Measurements from ENCODE around the gene SLC8A1. TPM values are rescaled to one million over a fixed set of nuclear protein-coding genes. Genes with fewer than 3 reads are reported as not detected.

The SLC8A1 gene
- total and polyA plus RNA-seq, 2 donors (not counting 1 experiment from before 2014, with no cell fraction given): 0.07 to 0.20 TPM

DNA sequence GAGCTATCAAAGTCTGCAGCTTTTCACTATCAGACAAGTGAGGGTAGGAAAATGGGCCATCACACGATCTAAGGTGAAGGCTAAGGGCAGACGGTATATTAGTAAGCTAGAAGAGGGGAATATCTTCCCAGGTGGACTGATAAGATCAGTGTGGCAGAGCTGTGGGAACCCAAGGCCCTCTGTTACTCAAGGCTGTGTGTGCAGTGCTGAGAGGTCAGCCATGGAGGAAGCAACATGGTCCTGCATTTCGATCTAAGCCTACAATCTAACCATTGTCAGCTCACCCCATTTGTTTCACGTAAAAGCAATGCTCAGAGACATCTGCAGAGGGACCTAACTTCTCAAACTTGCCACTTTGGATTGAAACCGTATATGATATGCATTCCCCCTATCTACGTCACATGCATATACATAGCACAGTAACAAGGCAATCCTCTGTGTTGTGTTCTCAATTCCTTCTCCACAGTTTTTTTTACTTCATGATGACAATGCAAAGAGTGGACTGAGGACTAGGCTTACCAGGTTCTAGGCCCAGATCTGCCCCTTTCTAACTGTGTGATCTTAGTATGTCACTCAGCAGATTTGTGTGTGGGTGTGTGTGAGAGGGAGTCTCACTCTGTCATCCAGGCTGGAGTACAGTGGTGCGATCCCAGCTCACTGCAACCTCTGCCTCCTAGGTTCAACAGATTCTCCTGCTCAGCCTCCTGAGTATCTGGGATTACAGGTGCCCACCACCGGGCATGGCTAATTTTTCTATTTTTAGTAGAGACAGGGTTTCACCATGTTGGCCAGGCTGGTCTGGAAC is 45.2 kb downstream of the SLC8A1 start:
- no peak overlapping the region for H2AFZ ChIP-seq (ENCODE audit: insufficient read depth, low read depth, low read length, poor library complexity, severe bottlenecking)
- Mint-ChIP-seq H3K9me3 (ENCODE audit: insufficient read depth) (no peaks in the 10 kb centered on the region), H3K27me3 (no peaks in the 10 kb centered on the region), H3K27ac (no peak overlapping the region), H3K4me3 (no peak overlapping the region), H3K4me1 (no peaks in the 10 kb centered on the region)
- no peak overlapping the region for H3K4me3 ChIP-seq (ENCODE audit: control extremely low read depth in 1 of 5, extremely low read depth in 1 of 5, insufficient read depth in 1 of 5, low read depth in 2 of 5, low read length in 4 of 5)
- no peak for ATAC-seq (ENCODE audit: low read depth)
- ChIA-PET POLR2A (no interaction called here), CTCF (no interaction called here)
- no peak overlapping the region for H3K4me2 ChIP-seq (replicated peaks; ENCODE audit: low read depth, low read length, poor library complexity, severe bottlenecking)
- no peaks in the 10 kb centered on the region for H3K4me1 ChIP-seq (ENCODE audit: control insufficient read depth in 2 of 2, insufficient read depth in 2 of 2, low read length in 2 of 2)
- intact Hi-C loops (cut with micrococcal nuclease): no loop called here
- H3K27me3 ChIP-seq (replicated peaks in 1 of 4; ENCODE audit: control extremely low read depth in 1 of 4, control insufficient read depth in 3 of 4, insufficient read depth in 4 of 4, low read length in 3 of 4): no peaks in the 10 kb centered on the region
- no peak for DNase-seq
- no peaks in the 10 kb centered on the region for H4K20me1 ChIP-seq (ENCODE audit: control insufficient read depth, insufficient read depth, low read length, poor library complexity, severe bottlenecking)
- 95% methylated on average over 3 of the region's 8 CpGs for WGBS (ENCODE audit: insufficient coverage)
- no peak overlapping the region for H3K9ac ChIP-seq (ENCODE audit: low read length)
- H3K79me2 ChIP-seq (ENCODE audit: control insufficient read depth, insufficient read depth, low read length): no peaks in the 10 kb centered on the region
- no peaks in the 10 kb centered on the region for H3K36me3 ChIP-seq (replicated peaks in 1 of 2; ENCODE audit: control extremely low read depth in 1 of 2, control insufficient read depth in 1 of 2, extremely low read depth in 1 of 2, insufficient read depth in 2 of 2, low read length in 1 of 2)
- TF ChIP-seq CTCF (IDR thresholded peaks at IDR 0.05) (no peak), EZH2 (IDR thresholded peaks at IDR 0.05; ENCODE audit: borderline replicate concordance, insufficient read depth, low read depth, low read length, poor library complexity, severe bottlenecking) (no peak)
- H3K9me3 ChIP-seq (ENCODE audit: control extremely low read depth in 1 of 3, control insufficient read depth in 2 of 3, insufficient read depth in 1 of 3, low read length in 2 of 3): no peaks in the 10 kb centered on the region
- no peak overlapping the region for H3K27ac ChIP-seq (ENCODE audit: low read length in 2 of 2)

DNA sequence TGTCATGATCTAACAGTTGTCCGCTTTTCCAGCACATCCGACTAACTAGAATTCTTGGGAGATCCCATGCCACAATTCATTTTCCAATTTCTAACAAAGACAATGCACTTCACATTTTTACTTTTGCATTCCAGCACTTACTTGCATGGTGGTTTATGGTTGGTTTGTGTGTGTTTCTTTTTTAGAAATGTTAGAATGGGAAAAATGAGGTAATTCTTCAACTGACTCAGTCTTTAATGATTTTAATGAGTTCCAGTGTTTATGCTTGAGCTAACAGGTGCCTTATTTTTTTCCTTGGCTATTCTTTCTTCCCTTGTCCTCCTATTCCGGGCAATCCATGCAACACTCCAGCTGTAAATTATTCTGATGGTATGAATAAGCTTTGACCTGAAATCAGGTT is 46.4 kb downstream of the SLC8A1 start:
- TF ChIP-seq CTCF (IDR thresholded peaks at IDR 0.05): no peak
- TF ChIP-seq EZH2 (IDR thresholded peaks at IDR 0.05; ENCODE audit: borderline replicate concordance, insufficient read depth, low read depth, low read length, poor library complexity, severe bottlenecking): no peak
- no peaks in the 10 kb centered on the region for H3K9me3 ChIP-seq (ENCODE audit: control extremely low read depth in 1 of 3, control insufficient read depth in 2 of 3, insufficient read depth in 1 of 3, low read length in 2 of 3)
- no peaks in the 10 kb centered on the region for H3K36me3 ChIP-seq (replicated peaks in 1 of 2; ENCODE audit: control extremely low read depth in 1 of 2, control insufficient read depth in 1 of 2, extremely low read depth in 1 of 2, insufficient read depth in 2 of 2, low read length in 1 of 2)
- H3K4me3 ChIP-seq (ENCODE audit: control extremely low read depth in 1 of 5, extremely low read depth in 1 of 5, insufficient read depth in 1 of 5, low read depth in 2 of 5, low read length in 4 of 5): no peak overlapping the region
- ChIA-PET CTCF (interaction anchor here (1.1 kb wide), 1 partner anchor 44 kb away, joined by 3 read pairs; no protein-coding TSS in a partner anchor), POLR2A (no interaction called here)
- no peaks in the 10 kb centered on the region for H4K20me1 ChIP-seq (ENCODE audit: control insufficient read depth, insufficient read depth, low read length, poor library complexity, severe bottlenecking)
- no peak overlapping the region for H3K27ac Mint-ChIP-seq
- no peaks in the 10 kb centered on the region for H3K9me3 Mint-ChIP-seq (ENCODE audit: insufficient read depth)
- no peaks in the 10 kb centered on the region for H3K79me2 ChIP-seq (ENCODE audit: control insufficient read depth, insufficient read depth, low read length)
- no peak overlapping the region for H2AFZ ChIP-seq (ENCODE audit: insufficient read depth, low read depth, low read length, poor library complexity, severe bottlenecking)
- H3K27ac ChIP-seq (ENCODE audit: low read length in 2 of 2): no peak overlapping the region
- ATAC-seq (ENCODE audit: low read depth) (no peak), DNase-seq (no peak)
- H3K4me1 Mint-ChIP-seq: no peaks in the 10 kb centered on the region
- no peaks in the 10 kb centered on the region for H3K4me1 ChIP-seq (ENCODE audit: control insufficient read depth in 2 of 2, insufficient read depth in 2 of 2, low read length in 2 of 2)
- intact Hi-C loops (cut with micrococcal nuclease): no loop called here
- no peak overlapping the region for H3K4me2 ChIP-seq (replicated peaks; ENCODE audit: low read depth, low read length, poor library complexity, severe bottlenecking)
- H3K27me3 ChIP-seq (replicated peaks in 1 of 4; ENCODE audit: control extremely low read depth in 1 of 4, control insufficient read depth in 3 of 4, insufficient read depth in 4 of 4, low read length in 3 of 4): no peaks in the 10 kb centered on the region
- no peaks in the 10 kb centered on the region for H3K27me3 Mint-ChIP-seq
- no peak overlapping the region for H3K9ac ChIP-seq (ENCODE audit: low read length)
- H3K4me3 Mint-ChIP-seq: no peak overlapping the region
- WGBS (ENCODE audit: insufficient coverage): no CpG with 5 or more reads among the region's 3 CpGs

Data from B cell (primary cell).